ENCODE results near the gene DNAH6.
"Not testable (repeated sequence)": the region's sequence is repeated elsewhere in the genome, so short reads cannot be mapped to it uniquely, and the experiment has no call there.

DNAH6 gene

GRCh38 chr2:84495539-84496146, 20.7 kb upstream of the DNAH6 start:
- DNase-seq (ENCODE audit: extremely low read depth, insufficient read length): peak; percentile 13

GRCh38 chr2:84496386-84496785, 19.9 kb upstream of the DNAH6 start:
- Histone ChIP-seq H3K27me3 (replicated peaks; ENCODE audit: control insufficient read depth, insufficient read depth, low read length) (no peaks in the 10 kb centered on the region), H3K4me3 (replicated peaks; ENCODE audit: low read depth, low read length) (no peak overlapping the region), H3K36me3 (ENCODE audit: control insufficient read depth, insufficient read depth, low read length) (no peaks in the 10 kb centered on the region)
- no peak for DNase-seq (ENCODE audit: extremely low read depth, insufficient read length)
- TF ChIP-seq CTCF (IDR thresholded peaks at IDR 0.05; ENCODE audit: insufficient read depth, low read length, poor library complexity, severe bottlenecking): no peak

More at GRCh38 chr2:84495539-84496146, 20.7 kb upstream of the DNAH6 start:
- TF ChIP-seq CTCF (IDR thresholded peaks at IDR 0.05; ENCODE audit: insufficient read depth, low read length, poor library complexity, severe bottlenecking): peak; percentile 52
- Histone ChIP-seq H3K27me3 (replicated peaks; ENCODE audit: control insufficient read depth, insufficient read depth, low read length) (no peaks in the 10 kb centered on the region), H3K36me3 (ENCODE audit: control insufficient read depth, insufficient read depth, low read length) (no peaks in the 10 kb centered on the region), H3K4me3 (replicated peaks; ENCODE audit: low read depth, low read length) (no peak overlapping the region)

- Histone ChIP-seq H3K27me3 (replicated peaks; ENCODE audit: control insufficient read depth, insufficient read depth, low read length) (no peaks in the 10 kb centered on the region), H3K36me3 (ENCODE audit: control insufficient read depth, insufficient read depth, low read length) (no peaks in the 10 kb centered on the region), H3K4me3 (replicated peaks; ENCODE audit: low read depth, low read length) (no peak overlapping the region)
- no peak for DNase-seq (ENCODE audit: extremely low read depth, insufficient read length)
- no peak for TF ChIP-seq CTCF (IDR thresholded peaks at IDR 0.05; ENCODE audit: insufficient read depth, low read length, poor library complexity, severe bottlenecking)
These were observed 19.0 kb upstream of the DNAH6 start for GRCh38 chr2:84497285-84497684.

- Histone ChIP-seq H3K4me3 (replicated peaks; ENCODE audit: low read depth, low read length) (no peak overlapping the region), H3K27me3 (replicated peaks; ENCODE audit: control insufficient read depth, insufficient read depth, low read length) (no peaks in the 10 kb centered on the region), H3K36me3 (ENCODE audit: control insufficient read depth, insufficient read depth, low read length) (no peaks in the 10 kb centered on the region)
- DNase-seq (ENCODE audit: extremely low read depth, insufficient read length): no peak
- TF ChIP-seq CTCF (IDR thresholded peaks at IDR 0.05; ENCODE audit: insufficient read depth, low read length, poor library complexity, severe bottlenecking): no peak
These were observed 18.0 kb upstream of the DNAH6 start for GRCh38 chr2:84498150-84498799.

- H3K27me3 ChIP-seq (replicated peaks; ENCODE audit: control insufficient read depth, insufficient read depth, low read length); DNase-seq (ENCODE audit: extremely low read depth, insufficient read length); H3K36me3 ChIP-seq (ENCODE audit: control insufficient read depth, insufficient read depth, low read length): not testable (repeated sequence)
These were observed 5.3 kb upstream of the DNAH6 start for GRCh38 chr2:84511024-84511423.

GRCh38 chr2:84515788-84516187, 510 bp upstream of the DNAH6 start:
- no peaks in the 10 kb centered on the region; the same call in 1 of the 2 replicates for H3K27me3 ChIP-seq (replicated peaks; ENCODE audit: control insufficient read depth, insufficient read depth, low read length)
- no peak for TF ChIP-seq CTCF (IDR thresholded peaks at IDR 0.05; ENCODE audit: insufficient read depth, low read length, poor library complexity, severe bottlenecking)
- H3K4me3 ChIP-seq (replicated peaks; ENCODE audit: low read depth, low read length): no peak overlapping the region
- no peak for DNase-seq (ENCODE audit: extremely low read depth, insufficient read length)
- H3K36me3 ChIP-seq (ENCODE audit: control insufficient read depth, insufficient read depth, low read length): no peaks in the 10 kb centered on the region

More at GRCh38 chr2:84511024-84511423, 5.3 kb upstream of the DNAH6 start:
- not testable (repeated sequence) for H3K4me3 ChIP-seq (replicated peaks; ENCODE audit: low read depth, low read length)

Measured in GM06990 (cell line).